Measurements from ENCODE around the gene DAAM1. TPM values are rescaled to one million over a fixed set of nuclear protein-coding genes. Genes with fewer than 3 reads are reported as not detected.
A peak's percentile ranks its signal among the peaks of the same experiment; 100 is the strongest.

The DAAM1 gene
- total RNA-seq, 1 donor from 2014 or later, result 68.6 TPM

DNA sequence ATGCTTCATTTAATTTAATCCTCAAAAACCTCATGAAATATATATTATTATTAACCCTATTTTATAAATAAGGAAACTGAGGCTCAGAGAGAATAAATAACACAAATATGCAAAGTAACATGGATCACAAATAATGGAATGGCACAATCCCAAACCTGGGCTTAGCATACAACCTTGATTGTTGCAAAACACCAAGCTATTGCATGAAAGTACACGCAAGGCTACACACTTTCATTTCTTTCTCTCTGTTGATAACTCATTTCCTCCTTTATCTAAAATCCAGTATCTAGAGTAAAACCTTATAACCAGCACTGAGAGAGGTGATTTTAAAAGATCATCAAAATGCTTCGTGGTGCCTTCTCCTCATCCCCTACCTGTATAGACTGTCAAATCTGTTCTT is 2.8 kb upstream of the DAAM1 start:
- DNase-seq (ENCODE audit: low spot score), result no peak
- intact Hi-C loops (cut with DNase I), result no loop called here
- no peak for ATAC-seq

DNA sequence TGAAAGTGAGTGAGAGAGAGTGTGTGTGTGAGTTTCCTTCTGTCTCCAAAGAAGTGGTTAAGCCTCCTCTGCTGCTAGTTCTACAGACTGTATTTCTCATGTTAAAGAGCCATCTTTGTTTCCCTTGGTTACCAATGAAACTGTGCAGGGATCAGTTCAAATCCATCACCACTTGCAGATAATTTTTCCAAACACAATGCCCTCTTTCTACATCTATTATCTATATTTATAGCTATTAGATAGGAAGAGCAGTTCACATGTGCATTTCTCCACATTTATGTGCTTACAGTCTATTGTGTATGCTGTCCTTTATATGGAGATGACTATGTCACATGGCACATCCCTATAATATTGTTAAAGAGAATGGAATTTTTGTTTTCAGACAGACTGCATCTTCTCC is 2.2 kb upstream of the DAAM1 start:
- ATAC-seq (no peak), DNase-seq (ENCODE audit: low spot score) (no peak)
- intact Hi-C loops (cut with DNase I), result no loop called here

DNA sequence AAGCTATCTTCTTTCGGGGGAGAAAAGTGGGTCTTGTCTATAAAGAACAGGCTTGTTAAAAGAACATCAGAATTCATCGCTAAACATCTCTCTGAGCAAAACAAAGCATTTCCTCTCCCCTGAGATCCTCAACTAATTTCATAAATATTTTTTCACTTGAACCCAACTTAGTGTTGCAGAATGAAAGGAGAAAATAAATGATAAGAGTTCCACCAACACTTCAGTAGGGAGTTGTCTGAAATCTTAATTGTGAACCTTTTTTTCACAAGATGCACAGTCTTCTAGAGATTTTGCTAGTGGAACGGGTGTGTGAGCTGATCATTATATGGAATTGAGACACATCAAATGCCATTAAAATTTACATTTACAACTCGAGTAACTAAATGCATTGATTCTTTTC is 1.3 kb upstream of the DAAM1 start:
- intact Hi-C loops (cut with DNase I), result no loop called here
- DNase-seq (ENCODE audit: low spot score) (no peak), ATAC-seq (no peak)

DNA sequence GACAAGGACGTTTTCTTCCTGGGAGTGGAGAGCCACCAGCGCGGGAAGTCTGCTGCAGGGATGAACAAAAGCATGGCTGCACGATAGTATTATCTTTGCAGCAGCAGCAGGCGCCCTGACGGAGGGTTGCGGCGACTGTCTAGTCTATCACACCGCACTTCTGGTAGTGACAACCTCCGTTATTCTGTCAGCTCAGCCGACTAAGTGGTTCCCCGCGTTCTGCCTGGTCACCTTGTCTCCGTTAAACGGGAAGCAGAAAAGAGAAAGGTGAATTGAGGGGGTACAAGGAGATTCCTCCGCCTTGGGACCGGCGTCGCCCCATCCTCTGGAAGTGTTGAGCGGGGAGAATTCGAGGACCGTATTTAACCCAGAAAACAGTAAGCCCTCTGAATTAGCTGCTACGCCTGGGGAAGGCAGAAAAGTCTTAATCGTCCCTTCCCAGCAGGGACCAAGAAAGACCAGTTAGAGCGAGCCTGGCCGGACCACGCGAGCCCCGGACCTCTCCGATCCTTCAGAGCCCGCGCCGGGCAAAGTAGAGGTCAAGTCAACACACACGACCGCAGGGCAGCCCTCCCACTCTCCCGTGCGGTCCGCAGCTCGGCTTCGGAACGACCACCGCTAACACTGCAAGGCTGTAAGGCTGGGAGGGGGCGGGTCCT is 536 bp upstream of the DAAM1 start:
- DNase-seq (ENCODE audit: low spot score) (peak; percentile 60), ATAC-seq (peak; percentile 5)
- intact Hi-C loops (cut with DNase I), result no loop called here

DNA sequence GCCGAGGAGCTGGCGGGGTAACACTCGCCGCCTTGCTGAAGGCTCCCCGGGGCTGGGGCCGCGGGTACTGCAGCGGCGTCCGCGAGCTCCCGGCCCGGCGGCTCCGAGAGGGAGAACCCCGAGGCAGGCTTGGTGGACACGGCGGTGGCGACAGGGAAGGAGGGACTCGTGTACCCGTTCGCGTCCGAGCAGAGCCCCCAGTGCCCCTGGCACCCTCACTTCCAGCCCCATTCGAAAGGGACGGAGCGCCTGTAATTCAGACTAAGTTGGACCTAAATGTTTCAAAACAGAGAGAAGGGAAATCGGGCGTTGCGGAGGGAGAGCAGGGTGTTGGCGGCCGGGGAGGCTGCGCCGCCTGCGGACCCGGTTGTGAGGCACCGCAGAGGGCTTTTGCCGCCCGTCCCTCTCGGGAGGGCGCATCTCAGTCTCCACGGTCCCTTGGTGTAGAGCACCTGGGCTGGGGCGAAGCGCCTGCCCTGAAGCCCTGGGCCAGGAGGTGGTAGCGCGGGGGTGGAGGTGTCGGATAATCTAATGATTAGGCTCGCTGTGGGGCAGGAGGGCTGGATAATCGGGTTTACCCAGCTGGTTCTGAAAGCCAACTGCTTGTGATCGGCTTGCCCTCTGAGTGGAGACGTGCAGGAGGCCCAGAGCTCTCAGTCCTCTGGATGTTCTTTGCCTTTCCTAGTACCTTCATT is 771 bp downstream of the DAAM1 start:
- ATAC-seq (peak; percentile 47), DNase-seq (ENCODE audit: low spot score) (peak; percentile 71)
- intact Hi-C loops (cut with DNase I), result no loop called here

DNA sequence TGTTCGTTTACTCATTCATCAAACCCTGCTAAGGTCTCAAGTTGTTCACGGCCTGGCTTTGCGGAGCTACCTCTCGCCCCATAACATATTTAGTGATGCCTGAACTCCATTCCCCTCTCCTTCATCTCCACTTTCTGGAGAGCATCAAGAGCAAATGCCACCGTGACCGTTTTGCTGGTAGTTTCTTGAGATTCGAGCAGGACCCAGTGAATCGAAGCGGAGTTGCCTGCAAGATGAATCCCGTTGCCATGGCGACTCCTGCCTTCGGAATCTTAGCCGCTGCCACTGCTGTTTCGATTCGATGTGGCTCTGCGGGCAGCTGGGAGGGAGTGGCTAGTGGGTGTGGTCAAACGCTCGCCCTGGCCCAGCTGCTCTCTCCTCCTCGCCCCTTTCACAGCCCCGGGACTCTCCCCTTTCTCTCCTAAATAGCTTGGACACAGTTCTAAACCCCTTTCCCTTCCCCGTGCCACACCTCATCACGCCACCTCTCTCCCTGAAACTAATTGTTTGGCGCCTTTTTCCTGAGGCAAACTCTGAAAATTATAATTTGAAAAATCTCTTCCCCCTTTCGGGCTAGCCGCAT is 1.4 kb downstream of the DAAM1 start:
- intact Hi-C loops (cut with DNase I), result no loop called here
- DNase-seq (ENCODE audit: low spot score) (peak; percentile 90), ATAC-seq (peak; percentile 67)

DNA sequence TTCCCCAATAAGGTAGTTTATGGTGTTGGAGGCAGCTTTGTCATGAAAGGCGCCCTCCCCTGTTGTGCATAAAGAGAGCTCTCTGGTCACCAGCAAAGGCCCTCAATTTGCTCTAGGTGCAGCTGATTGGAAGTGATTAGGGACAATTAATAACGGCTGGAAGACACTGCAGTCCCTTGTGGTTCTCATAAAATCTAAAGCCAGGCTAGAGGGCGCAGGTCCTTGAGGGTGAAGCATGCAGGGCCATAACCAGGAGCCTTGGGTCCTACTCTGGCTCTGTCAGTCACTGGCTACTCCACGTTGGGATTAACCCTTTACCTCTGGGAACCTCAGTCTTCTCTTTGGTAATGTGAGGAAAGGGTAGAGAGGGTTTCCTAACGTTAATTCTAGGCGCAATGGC is 1.9 kb downstream of the DAAM1 start:
- DNase-seq (ENCODE audit: low spot score) (no peak), ATAC-seq (no peak)
- intact Hi-C loops (cut with DNase I), result no loop called here

DNA sequence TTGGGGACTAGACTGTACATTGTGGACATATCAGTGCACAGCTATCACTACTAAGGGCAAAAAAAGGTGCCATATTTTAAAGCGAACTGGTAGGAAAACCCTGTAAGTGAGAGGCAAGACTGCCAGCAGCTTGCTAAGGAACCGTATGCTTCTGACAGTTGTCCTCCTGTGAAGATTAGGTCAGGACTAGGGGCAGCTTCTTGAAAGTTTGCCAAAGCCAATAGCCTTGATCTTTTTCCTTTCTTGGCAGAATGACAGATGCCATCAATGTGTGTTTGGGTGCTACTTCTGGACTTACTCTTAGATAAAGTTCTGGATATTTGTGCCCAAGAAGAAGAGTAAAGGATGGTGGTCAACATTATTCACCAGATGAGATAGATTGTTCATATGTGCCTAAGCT is 7.4 kb downstream of the DAAM1 start:
- DNase-seq (ENCODE audit: low spot score), result no peak
- intact Hi-C loops (cut with DNase I), result no loop called here
- ATAC-seq, result no peak

DNA sequence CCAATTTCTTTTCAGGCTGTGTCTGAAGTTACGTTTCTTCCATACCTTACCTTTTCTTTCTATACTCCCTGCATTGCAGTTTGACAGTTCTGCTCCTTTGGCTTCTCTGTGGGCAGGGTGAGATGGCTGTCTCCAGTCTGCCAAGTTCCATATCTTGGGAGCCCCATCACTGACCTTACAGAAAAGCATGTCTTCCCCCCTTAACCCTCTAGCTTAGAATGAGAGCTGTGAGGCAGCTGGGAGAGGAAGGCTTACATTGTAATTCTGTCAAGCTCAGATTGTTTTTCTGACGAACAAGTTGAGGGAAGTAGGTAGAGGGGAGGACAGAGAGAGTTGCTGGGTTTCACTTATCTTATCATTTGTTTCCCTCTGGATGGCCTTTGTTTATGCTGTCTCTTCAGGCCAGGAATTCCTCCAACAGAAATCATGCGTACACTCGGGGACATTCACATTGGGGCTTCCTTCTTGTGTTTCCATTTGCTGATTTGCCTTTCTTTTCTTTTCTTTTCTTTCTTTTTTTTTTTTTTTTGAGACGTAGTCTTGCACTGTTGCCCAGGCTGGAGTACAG is 9.3 kb downstream of the DAAM1 start:
- ATAC-seq (no peak), DNase-seq (ENCODE audit: low spot score) (no peak)
- intact Hi-C loops (cut with DNase I), result no loop called here

DNA sequence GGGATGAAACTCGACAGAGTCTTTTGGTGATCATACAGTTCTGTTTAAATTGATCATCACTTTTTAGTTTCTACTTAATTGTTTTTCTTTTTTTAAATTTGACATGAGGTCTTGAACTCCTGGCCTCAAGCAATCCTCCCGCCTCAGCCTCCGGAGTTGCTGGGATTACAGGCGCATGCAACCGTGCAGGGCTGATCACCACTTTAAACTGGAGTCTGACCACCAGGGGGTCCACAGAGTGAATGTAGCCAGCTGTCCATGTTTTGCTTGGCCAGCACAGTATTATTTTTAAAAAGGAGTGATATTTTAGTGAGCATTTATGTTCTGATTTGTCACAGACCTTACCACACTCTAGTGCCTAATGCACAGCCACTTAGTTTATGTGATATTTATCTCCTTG is 10.7 kb downstream of the DAAM1 start:
- ATAC-seq, result no peak
- DNase-seq (ENCODE audit: low spot score), result no peak
- intact Hi-C loops (cut with DNase I), result no loop called here

DNA sequence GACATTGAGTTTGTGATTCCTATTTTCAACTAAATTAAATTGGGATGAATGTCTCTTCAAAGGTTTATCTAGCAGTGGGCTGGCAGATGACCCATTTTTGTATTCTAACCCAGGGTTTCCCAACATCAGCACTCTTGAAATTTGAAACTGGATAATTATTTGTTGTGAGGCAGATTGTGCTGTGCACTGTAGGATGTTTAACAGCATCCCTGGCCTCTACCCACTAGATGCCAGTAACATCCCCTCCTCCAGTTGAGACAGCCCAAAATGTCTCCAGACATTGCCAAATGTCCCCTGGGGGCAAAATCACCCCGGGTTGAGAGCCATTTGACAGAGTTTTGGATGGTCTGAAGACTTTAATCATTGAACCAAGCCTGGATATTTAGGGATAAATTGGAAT is 11.1 kb downstream of the DAAM1 start:
- no peak for ATAC-seq
- DNase-seq (ENCODE audit: low spot score), result no peak
- intact Hi-C loops (cut with DNase I), result no loop called here

DNA sequence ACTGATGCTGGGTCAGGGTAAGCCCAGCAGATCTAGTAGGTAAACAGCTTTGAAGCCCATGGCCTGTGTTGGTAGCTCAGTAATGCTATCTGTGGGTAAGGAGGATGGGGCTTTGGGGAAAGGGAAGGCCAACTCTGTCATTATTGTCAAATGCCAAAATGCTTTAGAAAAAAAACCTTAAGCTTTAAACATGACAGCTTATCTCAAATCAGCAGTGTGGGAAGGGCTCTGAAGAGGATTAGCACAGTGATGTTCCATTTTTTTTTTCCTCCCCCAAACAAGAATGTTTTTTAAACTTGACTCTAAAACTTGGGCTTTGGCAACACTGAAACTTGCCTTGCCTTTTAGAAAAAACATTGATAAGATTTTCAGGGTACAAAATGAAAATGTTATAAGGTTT is 11.7 kb downstream of the DAAM1 start:
- intact Hi-C loops (cut with DNase I), result no loop called here
- DNase-seq (ENCODE audit: low spot score) (no peak), ATAC-seq (no peak)

DNA sequence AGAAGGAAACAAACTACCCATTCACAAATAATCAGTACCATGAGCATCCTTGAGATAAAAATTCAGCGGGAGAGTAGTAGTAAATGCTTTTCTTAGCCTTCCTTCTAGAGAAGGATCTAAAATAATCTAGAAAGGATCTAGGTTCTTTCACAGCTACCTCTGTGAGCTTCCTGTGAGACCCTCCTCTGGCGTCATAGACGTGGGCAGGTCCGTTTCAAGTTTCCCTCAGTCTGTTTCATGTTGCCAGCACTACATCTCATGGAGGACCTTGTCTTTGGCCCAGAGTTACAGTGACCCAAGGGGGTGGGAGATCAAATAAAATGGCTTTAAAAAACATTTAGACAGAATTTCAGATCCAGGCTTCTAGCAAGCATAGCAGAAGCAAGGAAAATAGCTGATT is 13.6 kb downstream of the DAAM1 start:
- DNase-seq (ENCODE audit: low spot score) (no peak), ATAC-seq (no peak)
- intact Hi-C loops (cut with DNase I), result no loop called here

DNA sequence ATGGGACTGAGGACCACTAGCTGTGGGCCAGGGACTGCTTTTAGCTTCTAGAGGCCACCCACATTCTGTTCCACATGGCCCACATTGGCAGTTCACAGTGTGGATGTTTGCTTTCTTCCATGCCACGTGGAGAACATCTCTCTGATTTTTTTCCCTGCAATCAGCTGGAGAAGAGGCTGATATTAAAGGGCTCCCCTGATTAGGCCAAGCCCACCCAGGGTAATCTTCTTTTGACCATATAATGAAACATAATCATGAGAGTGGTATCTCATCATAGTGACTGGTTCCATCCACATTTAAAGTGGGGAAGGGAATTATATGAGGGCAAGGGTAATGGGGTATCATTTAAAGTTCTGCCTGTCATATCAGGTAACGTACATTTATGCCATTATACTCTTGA is 15.8 kb downstream of the DAAM1 start:
- intact Hi-C loops (cut with DNase I), result no loop called here

DNA sequence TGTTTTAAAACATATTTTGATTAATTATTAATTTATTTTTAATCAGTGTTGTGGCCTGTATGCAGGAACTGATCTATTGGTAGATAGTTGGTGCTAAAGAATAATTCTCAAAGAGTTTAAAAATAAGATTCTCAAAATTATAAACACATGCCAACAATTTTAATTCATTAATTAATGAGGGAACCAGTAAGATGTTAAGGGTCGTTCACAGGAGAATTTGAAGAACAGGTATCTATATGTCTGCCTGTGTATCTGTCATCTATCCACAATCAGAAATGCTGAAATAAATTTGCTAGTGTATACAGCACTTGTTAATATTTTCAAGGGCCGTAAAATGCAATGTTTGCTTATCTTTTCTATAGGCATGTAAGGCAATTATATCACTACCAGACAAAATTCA is 18.4 kb downstream of the DAAM1 start:
- ATAC-seq (no peak), DNase-seq (ENCODE audit: low spot score) (no peak)
- intact Hi-C loops (cut with DNase I), result no loop called here

More for the DNA sequence above, 15.8 kb downstream of the DAAM1 start:
- ATAC-seq (no peak), DNase-seq (ENCODE audit: low spot score) (no peak)

DNA sequence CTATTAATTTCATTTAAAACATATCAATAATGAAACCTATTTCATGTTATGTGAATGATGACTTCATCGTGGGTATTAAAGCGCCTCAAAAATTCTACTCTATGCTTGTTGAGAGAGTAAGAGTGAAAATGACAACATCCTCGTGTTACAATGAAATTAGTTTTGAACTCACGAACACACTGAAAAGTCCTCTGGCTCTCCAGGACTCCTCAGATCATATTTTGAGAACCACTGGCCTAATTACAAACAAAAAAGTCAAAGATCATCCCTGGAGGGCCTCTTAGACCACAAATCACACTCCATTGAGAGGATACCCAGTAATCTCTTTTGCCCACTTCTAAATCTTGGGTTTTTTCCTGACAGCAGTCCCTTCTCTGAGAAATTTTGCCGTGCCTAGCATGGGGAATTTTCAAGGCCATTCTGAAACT is 19.1 kb downstream of the DAAM1 start:
- ATAC-seq (no peak), DNase-seq (ENCODE audit: low spot score) (no peak)
- intact Hi-C loops (cut with DNase I), result no loop called here

DNA sequence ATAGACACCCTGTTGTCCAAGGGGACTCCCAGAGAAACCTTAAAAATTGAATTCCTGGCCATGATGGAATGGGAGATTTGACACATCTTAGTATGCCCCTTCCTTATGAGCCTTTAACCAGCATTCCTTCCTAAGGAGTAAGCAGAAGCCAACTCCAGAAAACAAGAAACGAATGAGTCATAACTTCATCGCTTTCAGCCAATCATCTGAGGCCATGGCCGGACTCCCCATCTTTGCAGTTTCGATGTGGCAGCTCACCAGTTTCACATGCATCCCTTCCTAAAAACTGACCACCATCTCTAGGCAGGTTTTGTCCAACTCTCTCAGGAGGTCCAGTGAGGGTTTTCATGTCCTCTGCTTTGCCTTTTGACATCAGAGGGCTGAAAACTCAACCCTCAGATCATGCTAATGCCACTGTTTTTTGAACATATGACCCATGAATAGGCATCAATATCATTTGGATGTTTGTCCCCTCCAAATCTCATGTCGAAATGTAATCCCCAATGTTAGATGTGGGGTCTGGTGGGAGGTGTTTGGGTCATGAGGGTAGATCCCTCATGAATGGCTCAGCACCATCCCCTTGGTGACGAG is 19.9 kb downstream of the DAAM1 start:
- DNase-seq (ENCODE audit: low spot score), result no peak
- intact Hi-C loops (cut with DNase I), result no loop called here
- no peak for ATAC-seq

DNA sequence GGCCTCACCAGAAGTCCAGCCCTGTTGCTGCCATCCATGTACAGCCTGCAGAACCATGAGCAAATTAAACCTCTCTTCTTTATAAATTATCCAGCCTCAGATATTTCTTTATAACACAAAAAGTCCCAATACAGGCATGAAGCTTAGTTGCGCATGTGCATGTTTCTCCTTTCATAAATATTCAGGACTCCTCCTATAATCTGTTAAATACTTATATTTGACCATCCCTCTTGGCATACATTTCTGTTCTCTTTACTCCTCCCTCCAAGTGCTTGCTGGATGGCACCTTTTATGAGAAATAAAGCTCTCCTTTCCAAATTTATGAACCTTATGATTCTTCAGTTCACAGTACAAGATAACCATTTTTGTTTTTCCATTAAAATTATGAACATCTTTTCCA is 20.5 kb downstream of the DAAM1 start:
- ATAC-seq (no peak), DNase-seq (ENCODE audit: low spot score) (no peak)
- intact Hi-C loops (cut with DNase I), result no loop called here

DNA sequence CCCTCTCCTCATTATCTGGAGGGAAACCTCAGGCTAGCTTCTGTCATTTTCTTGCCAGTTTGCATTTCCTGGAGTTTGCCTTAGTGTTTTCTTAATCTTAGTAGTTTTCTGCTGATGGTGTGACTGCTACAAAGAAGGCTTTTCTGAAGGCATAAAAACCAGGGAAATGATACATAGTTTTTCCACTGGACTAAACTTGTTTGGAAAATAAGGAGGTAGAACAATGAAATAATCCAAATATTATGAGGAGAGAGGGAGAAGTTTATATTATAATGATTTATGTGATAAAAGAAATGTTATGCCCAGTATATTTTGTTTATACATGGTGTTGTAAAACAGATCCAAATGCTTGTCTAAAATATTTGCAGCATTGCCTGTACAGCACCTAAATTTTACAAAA is 22.2 kb downstream of the DAAM1 start:
- ATAC-seq (no peak), DNase-seq (ENCODE audit: low spot score) (no peak)
- intact Hi-C loops (cut with DNase I), result loop anchor here (10.0 kb wide), 1 partner anchor 1434 kb away; the partner anchor contains the start of gene SIX1
